Body of pancreas (tissue), 4 donors: Measurements from ENCODE around the gene GRIK2.

Experiments used
- CTCF ChIP-seq, 7 experiments: fragments of 450-650 bp in 4 of 7; fragments of 200-600 bp in 3 of 7; sonication (generic) in 3 of 7; IDR thresholded peaks; one replicate each; pipeline ENCODE4 v1.5.1; 2016 to 2019; ENCODE audit warnings: antibody characterized with exemption in 7 of 7
- POLR2A ChIP-seq, 3 donors: fragments of 450-650 bp; IDR thresholded peaks; one replicate each; pipeline ENCODE4 v1.6.1; 2016; ENCODE audit warnings: antibody characterized with exemption in 3 of 3, mild to moderate bottlenecking in 2 of 3

GRCh38 chr6:101572627-101573026 is 179.1 kb downstream of the GRIK2 start:
- TF ChIP-seq CTCF (IDR thresholded peaks at IDR 0.05) (no peak), POLR2A (IDR thresholded peaks at IDR 0.05) (no peak)
